PFSK-1 (cell line): ENCODE results near the gene ZNF609.

Experiments used
- FOXP2 ChIP-seq: optimal IDR thresholded peaks from 2 replicates; pipeline ENCODE3; 2011; ENCODE audit warnings: borderline replicate concordance, control low read depth, inconsistent platforms; ENCODE audit not compliant: insufficient read depth; ENCODE audit errors: extremely low read length, extremely low read depth
- POLR2AphosphoS5 ChIP-seq: IDR thresholded peaks from 2 replicates; pipeline ENCODE4 v1.6.1; 2012; ENCODE audit warnings: low read depth, mild to moderate bottlenecking, control low read depth, low read length, moderate library complexity
- REST ChIP-seq, 2 experiments: IDR thresholded peaks; 2 replicates each; pipeline versions ENCODE4 v1.6.1 to v1.8.0; 2011 to 2012; ENCODE audit warnings: low read depth in 2 of 2, low read length in 2 of 2, control low read depth in 1 of 2, inconsistent platforms in 1 of 2, mild to moderate bottlenecking in 1 of 2, moderate library complexity in 1 of 2; ENCODE audit not compliant: insufficient read depth in 1 of 2
- SIN3A ChIP-seq: IDR thresholded peaks from 2 replicates; pipeline ENCODE4 v1.6.1; 2012; ENCODE audit warnings: mild to moderate bottlenecking, low read length, moderate library complexity, borderline replicate concordance; ENCODE audit not compliant: insufficient read depth
- TAF1 ChIP-seq: IDR thresholded peaks from 2 replicates; pipeline ENCODE4 v1.6.1; 2012; ENCODE audit warnings: low read length, control low read depth, borderline replicate concordance; ENCODE audit not compliant: insufficient read depth

Gene ZNF609

GRCh38 chr15:64687172-64687571 is 226.8 kb downstream of the ZNF609 start:
- TF ChIP-seq FOXP2 (no peak), POLR2AphosphoS5 (no peak), REST (IDR thresholded peaks at IDR 0.05; ENCODE audit: insufficient read depth in 1 of 2, low read depth in 2 of 2, low read length in 2 of 2) (no peak), TAF1 (no peak), SIN3A (no peak)

GRCh38 chr15:64687688-64688087 is 227.3 kb downstream of the ZNF609 start:
- TF ChIP-seq TAF1 (no peak), POLR2AphosphoS5 (no peak), REST (IDR thresholded peaks at IDR 0.05; ENCODE audit: insufficient read depth in 1 of 2, low read depth in 2 of 2, low read length in 2 of 2) (no peak), SIN3A (no peak), FOXP2 (no peak)

GRCh38 chr15:64688770-64689169 is 228.4 kb downstream of the ZNF609 start:
- TF ChIP-seq POLR2AphosphoS5: no peak

- TF ChIP-seq POLR2AphosphoS5 (no peak), SIN3A (no peak), TAF1 (no peak), REST (IDR thresholded peaks at IDR 0.05; ENCODE audit: insufficient read depth in 1 of 2, low read depth in 2 of 2, low read length in 2 of 2) (no peak), FOXP2 (no peak)
Measured at GRCh38 chr15:64690008-64690407, 229.6 kb downstream of the ZNF609 start.

- TF ChIP-seq FOXP2: no peak
- TF ChIP-seq POLR2AphosphoS5: no peak; the same call in 1 of the 2 replicates
- no peak for TF ChIP-seq REST (IDR thresholded peaks at IDR 0.05; ENCODE audit: insufficient read depth in 1 of 2, low read depth in 2 of 2, low read length in 2 of 2)
- TF ChIP-seq SIN3A: no peak
- no peak for TF ChIP-seq TAF1
Measured at GRCh38 chr15:64690578-64691296, 230.4 kb downstream of the ZNF609 start.
